ENCODE data around the gene REG3G.
A peak's percentile ranks its signal among the peaks of the same experiment; 100 is the strongest.

Gene REG3G

DNA sequence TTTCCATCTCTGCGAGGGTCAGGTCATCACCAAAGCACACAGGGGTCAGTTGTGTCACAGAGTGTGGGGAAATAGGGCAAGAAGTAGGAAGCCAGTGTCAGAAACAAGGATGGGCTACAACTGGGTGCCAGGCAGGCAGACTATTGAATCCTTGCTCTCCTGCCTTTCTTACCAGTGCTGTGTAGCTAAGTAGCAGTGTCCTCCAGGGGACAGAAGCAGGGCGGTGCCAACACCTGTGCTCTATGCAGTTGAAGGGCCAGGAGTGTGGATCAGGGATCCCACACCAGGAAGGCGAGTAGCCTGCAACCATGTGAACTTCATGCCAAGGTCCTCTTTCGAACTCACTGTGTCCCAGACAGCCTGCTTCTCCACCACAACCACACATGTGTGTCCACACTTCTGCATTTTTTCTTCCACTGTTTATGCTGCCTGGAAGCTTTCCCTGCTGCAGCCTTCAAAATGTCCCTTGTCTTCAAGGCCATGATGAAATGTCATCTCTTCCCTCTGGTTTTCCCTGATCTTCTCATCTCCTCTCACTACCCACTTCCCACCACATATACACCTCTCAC, 25.4 kb upstream of the REG3G start:
- TF ChIP-seq, protein P1, sequence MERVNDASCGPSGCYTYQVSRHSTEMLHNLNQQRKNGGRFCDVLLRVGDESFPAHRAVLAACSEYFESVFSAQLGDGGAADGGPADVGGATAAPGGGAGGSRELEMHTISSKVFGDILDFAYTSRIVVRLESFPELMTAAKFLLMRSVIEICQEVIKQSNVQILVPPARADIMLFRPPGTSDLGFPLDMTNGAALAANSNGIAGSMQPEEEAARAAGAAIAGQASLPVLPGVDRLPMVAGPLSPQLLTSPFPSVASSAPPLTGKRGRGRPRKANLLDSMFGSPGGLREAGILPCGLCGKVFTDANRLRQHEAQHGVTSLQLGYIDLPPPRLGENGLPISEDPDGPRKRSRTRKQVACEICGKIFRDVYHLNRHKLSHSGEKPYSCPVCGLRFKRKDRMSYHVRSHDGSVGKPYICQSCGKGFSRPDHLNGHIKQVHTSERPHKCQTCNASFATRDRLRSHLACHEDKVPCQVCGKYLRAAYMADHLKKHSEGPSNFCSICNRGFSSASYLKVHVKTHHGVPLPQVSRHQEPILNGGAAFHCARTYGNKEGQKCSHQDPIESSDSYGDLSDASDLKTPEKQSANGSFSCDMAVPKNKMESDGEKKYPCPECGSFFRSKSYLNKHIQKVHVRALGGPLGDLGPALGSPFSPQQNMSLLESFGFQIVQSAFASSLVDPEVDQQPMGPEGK (CRISPR knock-in tag; IDR thresholded peaks at IDR 0.05; ENCODE audit: borderline replicate concordance): no peak
- TF ChIP-seq ARNTL (CRISPR knock-in tag; IDR thresholded peaks at IDR 0.05; ENCODE audit: borderline replicate concordance, low read depth) (no peak), OSR1 (CRISPR knock-in tag; IDR thresholded peaks at IDR 0.05) (no peak), ZFP3 (CRISPR knock-in tag; IDR thresholded peaks at IDR 0.05) (no peak)
- no peak for ATAC-seq

DNA sequence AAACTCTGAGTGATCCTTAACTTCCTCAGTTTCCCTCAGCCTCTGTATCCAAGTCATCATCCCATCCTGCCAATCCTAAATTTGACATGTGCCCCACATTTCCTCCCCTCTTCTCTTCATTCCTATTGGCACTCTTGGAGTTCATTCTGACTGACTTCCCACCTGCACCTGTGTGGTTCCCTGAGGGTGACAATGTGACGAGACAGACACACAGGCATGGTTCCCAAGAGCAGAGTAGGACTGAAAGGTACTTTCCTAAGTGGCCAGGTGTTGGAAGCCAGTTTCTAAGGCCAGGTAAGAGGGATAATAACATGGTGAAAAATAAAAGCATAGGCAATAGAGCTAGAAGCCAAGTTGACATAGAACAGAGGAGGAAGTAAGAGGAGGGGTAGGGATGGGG, 24.2 kb upstream of the REG3G start:
- no peak for ATAC-seq
- TF ChIP-seq TOX (CRISPR knock-in tag; IDR thresholded peaks at IDR 0.05; ENCODE audit: borderline replicate concordance) (no peak), BACH2 (CRISPR knock-in tag; IDR thresholded peaks at IDR 0.05; ENCODE audit: borderline replicate concordance) (no peak), CSDC2 (CRISPR knock-in tag; IDR thresholded peaks at IDR 0.05) (no peak)

DNA sequence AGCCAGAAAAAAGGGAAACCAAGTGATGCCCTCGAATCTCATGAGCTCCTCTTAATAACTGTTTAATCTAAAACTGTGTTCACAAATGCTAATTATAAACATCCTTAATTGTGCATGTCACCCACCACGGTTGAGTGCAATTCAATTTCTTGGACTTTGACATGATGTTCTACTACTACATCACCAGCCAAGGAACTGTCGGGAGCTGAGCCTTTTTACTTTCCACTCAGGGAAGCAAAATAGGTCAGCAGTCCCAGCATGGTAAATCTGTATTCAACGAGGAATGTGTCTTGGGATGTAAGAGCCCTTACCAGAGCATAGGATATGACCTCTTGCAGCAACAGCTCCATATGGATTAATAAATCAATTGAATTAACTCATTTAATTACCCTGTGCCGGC, 20.8 kb upstream of the REG3G start:
- no peak for TF ChIP-seq TOX (CRISPR knock-in tag; IDR thresholded peaks at IDR 0.05; ENCODE audit: borderline replicate concordance)
- no peak for TF ChIP-seq BACH2 (CRISPR knock-in tag; IDR thresholded peaks at IDR 0.05; ENCODE audit: borderline replicate concordance)
- ATAC-seq: no peak

DNA sequence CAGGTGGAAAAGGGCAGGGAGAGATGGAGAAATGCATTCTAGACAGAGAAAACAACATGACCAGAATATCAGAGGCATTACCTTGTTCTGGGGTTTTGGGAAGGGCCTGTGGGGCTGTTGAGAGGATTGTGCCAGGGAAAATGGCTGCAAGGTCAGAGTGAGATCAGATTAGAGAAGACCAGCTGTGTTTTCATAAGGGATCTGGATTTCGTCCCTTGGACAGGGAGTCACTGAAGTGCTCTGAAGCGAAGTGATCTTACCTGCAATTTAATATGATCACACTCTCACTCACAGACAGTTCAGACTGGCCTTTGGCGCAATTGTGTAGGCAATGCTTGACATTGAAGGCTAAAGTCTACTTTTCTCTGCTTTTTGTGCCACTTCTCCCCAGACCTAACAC, 20.3 kb upstream of the REG3G start:
- peak; percentile 40; the same call in 1 of the 3 replicates for ATAC-seq
- TF ChIP-seq ZNF565 (CRISPR knock-in tag; conservative IDR thresholded peaks at IDR 0.05; ENCODE audit: low read depth) (no peak), ZFP30 (CRISPR knock-in tag; IDR thresholded peaks at IDR 0.05) (no peak), CSDC2 (CRISPR knock-in tag; IDR thresholded peaks at IDR 0.05) (no peak), GLIS3 (CRISPR knock-in tag; IDR thresholded peaks at IDR 0.05) (peak; percentile 92; the same call in 1 of the 2 replicates), OSR1 (CRISPR knock-in tag; IDR thresholded peaks at IDR 0.05) (no peak), PPARA (CRISPR knock-in tag; IDR thresholded peaks at IDR 0.05; ENCODE audit: borderline replicate concordance) (no peak), ZFP3 (CRISPR knock-in tag; IDR thresholded peaks at IDR 0.05) (no peak), ZNF70 (CRISPR knock-in tag; IDR thresholded peaks at IDR 0.05) (peak; percentile 44; the same call in 1 of the 2 replicates), ZC3H10 (CRISPR knock-in tag; IDR thresholded peaks at IDR 0.05) (no peak), TOX (CRISPR knock-in tag; IDR thresholded peaks at IDR 0.05; ENCODE audit: borderline replicate concordance) (no peak), ISL1 (CRISPR knock-in tag; IDR thresholded peaks at IDR 0.05) (peak; percentile 43; the same call in 1 of the 2 replicates), BACH2 (CRISPR knock-in tag; IDR thresholded peaks at IDR 0.05; ENCODE audit: borderline replicate concordance) (no peak), ZNF8 (CRISPR knock-in tag; IDR thresholded peaks at IDR 0.05) (no peak), TCF4 (CRISPR knock-in tag; IDR thresholded peaks at IDR 0.05; ENCODE audit: borderline replicate concordance) (peak; percentile 98), ARNTL (CRISPR knock-in tag; IDR thresholded peaks at IDR 0.05; ENCODE audit: borderline replicate concordance, low read depth) (no peak), RARB (CRISPR knock-in tag; IDR thresholded peaks at IDR 0.05) (no peak), SNAI2 (CRISPR knock-in tag; IDR thresholded peaks at IDR 0.05) (no peak), ESRRG (CRISPR knock-in tag; IDR thresholded peaks at IDR 0.05) (0 out of 2 replicates have a peak, but pooled peaks have one; percentile 45)
- TF ChIP-seq, protein P2, sequence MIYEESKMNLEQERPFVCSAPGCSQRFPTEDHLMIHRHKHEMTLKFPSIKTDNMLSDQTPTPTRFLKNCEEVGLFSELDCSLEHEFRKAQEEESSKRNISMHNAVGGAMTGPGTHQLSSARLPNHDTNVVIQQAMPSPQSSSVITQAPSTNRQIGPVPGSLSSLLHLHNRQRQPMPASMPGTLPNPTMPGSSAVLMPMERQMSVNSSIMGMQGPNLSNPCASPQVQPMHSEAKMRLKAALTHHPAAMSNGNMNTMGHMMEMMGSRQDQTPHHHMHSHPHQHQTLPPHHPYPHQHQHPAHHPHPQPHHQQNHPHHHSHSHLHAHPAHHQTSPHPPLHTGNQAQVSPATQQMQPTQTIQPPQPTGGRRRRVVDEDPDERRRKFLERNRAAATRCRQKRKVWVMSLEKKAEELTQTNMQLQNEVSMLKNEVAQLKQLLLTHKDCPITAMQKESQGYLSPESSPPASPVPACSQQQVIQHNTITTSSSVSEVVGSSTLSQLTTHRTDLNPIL (CRISPR knock-in tag; IDR thresholded peaks at IDR 0.05; ENCODE audit: low read depth): no peak
- TF ChIP-seq, protein P1 (CRISPR knock-in tag; IDR thresholded peaks at IDR 0.05; ENCODE audit: borderline replicate concordance): no peak
- TF ChIP-seq, protein P3, sequence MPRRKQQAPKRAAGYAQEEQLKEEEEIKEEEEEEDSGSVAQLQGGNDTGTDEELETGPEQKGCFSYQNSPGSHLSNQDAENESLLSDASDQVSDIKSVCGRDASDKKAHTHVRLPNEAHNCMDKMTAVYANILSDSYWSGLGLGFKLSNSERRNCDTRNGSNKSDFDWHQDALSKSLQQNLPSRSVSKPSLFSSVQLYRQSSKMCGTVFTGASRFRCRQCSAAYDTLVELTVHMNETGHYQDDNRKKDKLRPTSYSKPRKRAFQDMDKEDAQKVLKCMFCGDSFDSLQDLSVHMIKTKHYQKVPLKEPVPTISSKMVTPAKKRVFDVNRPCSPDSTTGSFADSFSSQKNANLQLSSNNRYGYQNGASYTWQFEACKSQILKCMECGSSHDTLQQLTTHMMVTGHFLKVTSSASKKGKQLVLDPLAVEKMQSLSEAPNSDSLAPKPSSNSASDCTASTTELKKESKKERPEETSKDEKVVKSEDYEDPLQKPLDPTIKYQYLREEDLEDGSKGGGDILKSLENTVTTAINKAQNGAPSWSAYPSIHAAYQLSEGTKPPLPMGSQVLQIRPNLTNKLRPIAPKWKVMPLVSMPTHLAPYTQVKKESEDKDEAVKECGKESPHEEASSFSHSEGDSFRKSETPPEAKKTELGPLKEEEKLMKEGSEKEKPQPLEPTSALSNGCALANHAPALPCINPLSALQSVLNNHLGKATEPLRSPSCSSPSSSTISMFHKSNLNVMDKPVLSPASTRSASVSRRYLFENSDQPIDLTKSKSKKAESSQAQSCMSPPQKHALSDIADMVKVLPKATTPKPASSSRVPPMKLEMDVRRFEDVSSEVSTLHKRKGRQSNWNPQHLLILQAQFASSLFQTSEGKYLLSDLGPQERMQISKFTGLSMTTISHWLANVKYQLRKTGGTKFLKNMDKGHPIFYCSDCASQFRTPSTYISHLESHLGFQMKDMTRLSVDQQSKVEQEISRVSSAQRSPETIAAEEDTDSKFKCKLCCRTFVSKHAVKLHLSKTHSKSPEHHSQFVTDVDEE (CRISPR knock-in tag; IDR thresholded peaks at IDR 0.05): peak; percentile 94; the same call in 1 of the 2 replicates
- TF ChIP-seq, protein P4, sequence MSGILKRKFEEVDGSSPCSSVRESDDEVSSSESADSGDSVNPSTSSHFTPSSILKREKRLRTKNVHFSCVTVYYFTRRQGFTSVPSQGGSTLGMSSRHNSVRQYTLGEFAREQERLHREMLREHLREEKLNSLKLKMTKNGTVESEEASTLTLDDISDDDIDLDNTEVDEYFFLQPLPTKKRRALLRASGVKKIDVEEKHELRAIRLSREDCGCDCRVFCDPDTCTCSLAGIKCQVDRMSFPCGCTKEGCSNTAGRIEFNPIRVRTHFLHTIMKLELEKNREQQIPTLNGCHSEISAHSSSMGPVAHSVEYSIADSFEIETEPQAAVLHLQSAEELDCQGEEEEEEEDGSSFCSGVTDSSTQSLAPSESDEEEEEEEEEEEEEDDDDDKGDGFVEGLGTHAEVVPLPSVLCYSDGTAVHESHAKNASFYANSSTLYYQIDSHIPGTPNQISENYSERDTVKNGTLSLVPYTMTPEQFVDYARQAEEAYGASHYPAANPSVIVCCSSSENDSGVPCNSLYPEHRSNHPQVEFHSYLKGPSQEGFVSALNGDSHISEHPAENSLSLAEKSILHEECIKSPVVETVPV (CRISPR knock-in tag; IDR thresholded peaks at IDR 0.05): peak; percentile 69; the same call in 1 of the 2 replicates
- TF ChIP-seq, protein P5, sequence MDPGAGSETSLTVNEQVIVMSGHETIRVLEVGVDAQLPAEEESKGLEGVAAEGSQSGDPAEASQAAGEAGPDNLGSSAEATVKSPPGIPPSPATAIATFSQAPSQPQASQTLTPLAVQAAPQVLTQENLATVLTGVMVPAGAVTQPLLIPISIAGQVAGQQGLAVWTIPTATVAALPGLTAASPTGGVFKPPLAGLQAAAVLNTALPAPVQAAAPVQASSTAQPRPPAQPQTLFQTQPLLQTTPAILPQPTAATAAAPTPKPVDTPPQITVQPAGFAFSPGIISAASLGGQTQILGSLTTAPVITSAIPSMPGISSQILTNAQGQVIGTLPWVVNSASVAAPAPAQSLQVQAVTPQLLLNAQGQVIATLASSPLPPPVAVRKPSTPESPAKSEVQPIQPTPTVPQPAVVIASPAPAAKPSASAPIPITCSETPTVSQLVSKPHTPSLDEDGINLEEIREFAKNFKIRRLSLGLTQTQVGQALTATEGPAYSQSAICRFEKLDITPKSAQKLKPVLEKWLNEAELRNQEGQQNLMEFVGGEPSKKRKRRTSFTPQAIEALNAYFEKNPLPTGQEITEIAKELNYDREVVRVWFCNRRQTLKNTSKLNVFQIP (CRISPR knock-in tag; IDR thresholded peaks at IDR 0.05; ENCODE audit: borderline replicate concordance, low read depth): no peak
